Measurements from ENCODE around the gene FBXO45. TPM values are rescaled to one million over a fixed set of nuclear protein-coding genes. Genes with fewer than 3 reads are reported as not detected.
"Not testable (repeated sequence)": the region's sequence is repeated elsewhere in the genome, so short reads cannot be mapped to it uniquely, and the experiment has no call there.

FBXO45 gene
- polyA plus RNA-seq, 2 of the 4 experiments (the other 2 are of a cell fraction) = 6.8 to 19.4 TPM

- ChIA-PET CTCF (interaction anchor here (0.6 to 4.7 kb wide), 5 partner anchors 8 to 129 kb away, joined by 3 to 26 read pairs (median 5); no protein-coding TSS in a partner anchor), POLR2A (no interaction called here)
- peaks cover 43% of the 10 kb centered on the region for H3K9me3 ChIP-seq
- ATAC-seq (no peak), FAIRE-seq (no peak), DNase-seq (ENCODE audit: low read depth in 1 of 2, low spot score in 1 of 2) (no peak)
- no peak overlapping the region for H3K27ac ChIP-seq
- no peak overlapping the region for H3K4me3 ChIP-seq
- TF ChIP-seq ELK1 (IDR thresholded peaks at IDR 0.05; ENCODE audit: low read depth, low read length) (no peak), ZSCAN20 (CRISPR knock-in tag; IDR thresholded peaks at IDR 0.05) (no peak), POLR2A (IDR thresholded peaks at IDR 0.05; ENCODE audit: low read length) (no peak), SREBF2 (IDR thresholded peaks at IDR 0.05) (no peak), EHF (CRISPR knock-in tag; IDR thresholded peaks at IDR 0.05) (no peak), ZC3H11A (IDR thresholded peaks at IDR 0.05) (no peak), POLR2AphosphoS2 (conservative IDR thresholded peaks at IDR 0.05; ENCODE audit: low read length) (no peak), HEYL (CRISPR knock-in tag; IDR thresholded peaks at IDR 0.05) (no peak), CTCF (IDR thresholded peaks at IDR 0.05) (no peak)
- no peaks in the 10 kb centered on the region for H3K4me1 ChIP-seq
- WGBS (ENCODE audit: missing lambda C conversion rate) = 36% methylated on average over 5 of the region's 5 CpGs
- no peak overlapping the region for H3K4me2 ChIP-seq
Measured at GRCh38 chr3:196519718-196520082, 48.8 kb upstream of the FBXO45 start.

GRCh38 chr3:196521291-196521690, 47.2 kb upstream of the FBXO45 start:
- ATAC-seq; H3K4me3 ChIP-seq; FAIRE-seq; H3K4me2 ChIP-seq; H3K4me1 ChIP-seq; POLR2A ChIA-PET; DNase-seq (ENCODE audit: low read depth in 1 of 2, low spot score in 1 of 2); H3K27ac ChIP-seq: not testable (repeated sequence)
- CTCF ChIA-PET = interaction anchor here (1.0 to 2.0 kb wide), 4 partner anchors 8 to 457 kb away, joined by 4 to 6 read pairs (median 4); no protein-coding TSS in a partner anchor
- 67% methylated on average over 12 of the region's 12 CpGs for WGBS (ENCODE audit: missing lambda C conversion rate)
- peaks cover 43% of the 10 kb centered on the region for H3K9me3 ChIP-seq

GRCh38 chr3:196523841-196524240, 44.6 kb upstream of the FBXO45 start:
- Histone ChIP-seq H3K27ac (no peak overlapping the region), H3K4me1 (peaks cover 9% of the 10 kb centered on the region), H3K9me3 (peaks cover 32% of the 10 kb centered on the region), H3K4me3 (no peak overlapping the region), H3K4me2 (no peak overlapping the region)
- DNase-seq (ENCODE audit: low read depth in 1 of 2, low spot score in 1 of 2) = no peak
- FAIRE-seq = no peak
- ATAC-seq = no peak
- no peak for TF ChIP-seq TFCP2L1 (CRISPR knock-in tag; IDR thresholded peaks at IDR 0.05)
- no peak for TF ChIP-seq CHD2 (IDR thresholded peaks at IDR 0.05; ENCODE audit: low read length, partially characterized antibody)
- no peak for TF ChIP-seq RNF2 (IDR thresholded peaks at IDR 0.05; ENCODE audit: borderline replicate concordance, low read depth)
- TF ChIP-seq CBX2 (IDR thresholded peaks at IDR 0.05; ENCODE audit: borderline replicate concordance, low read depth) = no peak
- no peak for TF ChIP-seq HES2 (IDR thresholded peaks at IDR 0.05)
- no peak for TF ChIP-seq FOSL2 (IDR thresholded peaks at IDR 0.05)
- TF ChIP-seq FOSL2 (CRISPR knock-in tag; IDR thresholded peaks at IDR 0.05) = no peak
- no peak for TF ChIP-seq E2F6 (IDR thresholded peaks at IDR 0.05; ENCODE audit: borderline replicate concordance, low read depth)
- TF ChIP-seq PBX3 (IDR thresholded peaks at IDR 0.05) = no peak
- no peak for TF ChIP-seq BCL3 (IDR thresholded peaks at IDR 0.05)
- no peak for TF ChIP-seq RARB (CRISPR knock-in tag; IDR thresholded peaks at IDR 0.05)
- TF ChIP-seq EHMT2 (IDR thresholded peaks at IDR 0.05; ENCODE audit: low read depth) = no peak
- no peak for TF ChIP-seq KDM1A (IDR thresholded peaks at IDR 0.05; ENCODE audit: low read depth)
- no peak for TF ChIP-seq ZFP36 (IDR thresholded peaks at IDR 0.05; ENCODE audit: borderline replicate concordance, partially characterized antibody)
- TF ChIP-seq SREBF2 (IDR thresholded peaks at IDR 0.05) = no peak
- TF ChIP-seq ZNF302 (CRISPR knock-in tag; IDR thresholded peaks at IDR 0.05) = no peak
- no peak for TF ChIP-seq HMGXB4 (CRISPR knock-in tag; IDR thresholded peaks at IDR 0.05; ENCODE audit: borderline replicate concordance)
- ChIA-PET POLR2A (no interaction called here), CTCF (interaction anchor here (0.6 to 2.5 kb wide), 5 partner anchors 14 to 160 kb away, joined by 3 to 8 read pairs (median 4); partner anchors contain the start of gene RNF168)
- WGBS (ENCODE audit: missing lambda C conversion rate) = 85% methylated on average over 3 of the region's 4 CpGs

Measured in A549 (cell line).